ENCODE results near the gene IL1R1. TPM values are rescaled to one million over a fixed set of nuclear protein-coding genes. Genes with fewer than 3 reads are reported as not detected.

Gene IL1R1
- total RNA-seq, 1 donor from 2014 or later, result 79.6 TPM

DNA sequence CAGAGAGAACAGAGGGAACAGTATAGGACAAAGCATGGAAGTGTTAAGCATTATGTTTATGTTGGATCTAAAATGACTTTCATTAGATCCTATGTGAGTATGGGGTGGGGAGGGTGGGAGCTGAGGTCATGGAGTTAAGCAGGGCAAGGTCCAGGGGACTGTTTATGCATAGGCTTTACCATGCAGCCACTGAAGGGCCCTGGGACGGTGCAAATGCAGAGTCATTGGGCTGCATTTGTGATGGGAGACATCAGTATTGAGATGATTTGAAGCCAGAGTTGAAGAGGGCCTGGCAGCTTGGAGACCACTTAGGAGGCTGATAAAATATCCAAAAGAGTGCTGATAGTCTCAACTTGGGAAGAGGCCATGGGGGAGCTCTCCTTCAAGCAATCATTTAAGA is 66.9 kb downstream of the IL1R1 start:
- no peak overlapping the region for H3K27ac ChIP-seq
- H3K4me1 ChIP-seq, result no peaks in the 10 kb centered on the region
- no peaks in the 10 kb centered on the region for H3K9me3 ChIP-seq
- DNase-seq (ENCODE audit: extremely low spot score in 2 of 2), result no peak
- no peaks in the 10 kb centered on the region for H3K27me3 ChIP-seq
- TF ChIP-seq POLR2AphosphoS5 (IDR thresholded peaks at IDR 0.05; ENCODE audit: insufficient read depth in 1 of 2, low read depth in 1 of 2) (no peak), POLR2A (IDR thresholded peaks at IDR 0.05) (no peak)
- TF ChIP-seq, protein P1, sequence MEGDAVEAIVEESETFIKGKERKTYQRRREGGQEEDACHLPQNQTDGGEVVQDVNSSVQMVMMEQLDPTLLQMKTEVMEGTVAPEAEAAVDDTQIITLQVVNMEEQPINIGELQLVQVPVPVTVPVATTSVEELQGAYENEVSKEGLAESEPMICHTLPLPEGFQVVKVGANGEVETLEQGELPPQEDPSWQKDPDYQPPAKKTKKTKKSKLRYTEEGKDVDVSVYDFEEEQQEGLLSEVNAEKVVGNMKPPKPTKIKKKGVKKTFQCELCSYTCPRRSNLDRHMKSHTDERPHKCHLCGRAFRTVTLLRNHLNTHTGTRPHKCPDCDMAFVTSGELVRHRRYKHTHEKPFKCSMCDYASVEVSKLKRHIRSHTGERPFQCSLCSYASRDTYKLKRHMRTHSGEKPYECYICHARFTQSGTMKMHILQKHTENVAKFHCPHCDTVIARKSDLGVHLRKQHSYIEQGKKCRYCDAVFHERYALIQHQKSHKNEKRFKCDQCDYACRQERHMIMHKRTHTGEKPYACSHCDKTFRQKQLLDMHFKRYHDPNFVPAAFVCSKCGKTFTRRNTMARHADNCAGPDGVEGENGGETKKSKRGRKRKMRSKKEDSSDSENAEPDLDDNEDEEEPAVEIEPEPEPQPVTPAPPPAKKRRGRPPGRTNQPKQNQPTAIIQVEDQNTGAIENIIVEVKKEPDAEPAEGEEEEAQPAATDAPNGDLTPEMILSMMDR (IDR thresholded peaks at IDR 0.05), result no peak
- H3K4me3 ChIP-seq, result no peak overlapping the region
- intact Hi-C loops (cut with DNase I), result no loop called here
- H3K36me3 ChIP-seq, result no peaks in the 10 kb centered on the region

DNA sequence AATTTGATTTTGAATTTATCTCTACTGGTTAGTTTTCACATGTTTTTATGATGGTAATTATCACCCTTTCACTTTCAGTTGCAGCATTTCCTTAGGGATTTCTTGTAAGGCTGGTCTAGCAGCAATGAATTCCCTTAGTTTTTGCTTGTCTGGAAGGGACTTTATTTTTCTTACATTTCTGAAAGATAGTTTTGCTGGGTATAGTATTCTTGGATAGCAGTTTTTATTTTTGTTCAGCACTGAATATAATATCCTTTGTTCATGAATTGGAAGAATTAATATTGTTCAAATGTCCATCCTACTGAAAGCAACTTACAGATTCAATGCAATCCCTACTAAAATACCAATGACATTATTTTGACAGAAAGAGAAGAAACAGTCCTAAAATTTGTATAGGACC is 74.5 kb downstream of the IL1R1 start:
- Histone ChIP-seq H3K9me3 (peaks cover 12% of the 10 kb centered on the region), H3K4me1 (no peaks in the 10 kb centered on the region), H3K27me3 (no peaks in the 10 kb centered on the region), H3K4me3 (no peak overlapping the region), H3K27ac (no peak overlapping the region), H3K36me3 (peaks cover 0 to 3% of the 10 kb centered on the region in 2 donors)
- DNase-seq (ENCODE audit: extremely low spot score in 2 of 2), result no peak
- intact Hi-C loops (cut with DNase I), result no loop called here
- TF ChIP-seq POLR2A (IDR thresholded peaks at IDR 0.05) (no peak), POLR2AphosphoS5 (IDR thresholded peaks at IDR 0.05; ENCODE audit: insufficient read depth in 1 of 2, low read depth in 1 of 2) (no peak)
- TF ChIP-seq, protein P1 (IDR thresholded peaks at IDR 0.05), result no peak

DNA sequence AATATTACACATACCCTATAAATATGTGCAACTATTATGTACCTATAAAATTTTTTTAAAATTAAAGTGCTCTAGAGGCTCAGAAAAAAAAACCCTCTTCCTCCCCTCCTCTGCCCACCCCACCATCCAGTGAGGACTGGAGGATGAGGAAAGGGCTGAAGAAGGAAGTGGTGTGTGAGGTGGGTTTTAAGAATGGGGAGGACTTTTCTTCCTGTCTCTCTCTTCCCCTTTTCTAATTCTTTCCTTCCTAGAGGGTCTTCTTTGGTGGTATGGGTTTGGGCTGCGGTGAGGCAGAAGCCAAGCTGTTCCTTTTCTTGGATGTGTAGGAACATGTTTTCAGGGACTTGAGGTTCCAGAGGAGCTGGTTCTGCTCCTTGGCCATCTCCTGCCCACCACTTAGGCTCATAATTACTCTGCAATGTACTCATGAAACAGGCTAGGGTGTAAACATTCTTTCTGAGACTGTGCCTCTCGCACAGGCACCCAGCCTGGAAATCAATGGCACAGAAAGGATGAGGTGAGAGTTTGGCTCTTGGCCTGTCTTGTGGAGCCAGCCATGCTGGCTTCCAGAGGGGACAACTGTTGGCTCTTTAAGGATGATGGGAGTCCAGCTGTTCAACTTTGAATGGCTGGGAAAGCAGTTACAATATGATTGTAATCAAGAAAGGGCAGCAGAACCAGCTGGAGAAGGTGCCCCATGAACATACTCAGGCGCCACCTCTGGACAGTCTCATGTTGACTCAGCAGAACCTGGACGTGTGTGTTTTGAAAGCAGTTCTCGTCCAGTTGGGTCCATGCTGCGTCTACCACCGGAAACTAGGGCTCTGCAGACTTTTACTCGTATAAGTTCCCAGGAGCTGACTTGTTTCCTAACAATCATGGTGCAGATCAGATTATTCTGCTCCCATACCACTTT is 82.5 kb downstream of the IL1R1 start:
- no peak overlapping the region for H3K4me3 ChIP-seq
- intact Hi-C loops (cut with DNase I), result no loop called here
- H3K9me3 ChIP-seq, result no peaks in the 10 kb centered on the region
- H3K27ac ChIP-seq, result peak overlapping the region; percentile 93
- H3K36me3 ChIP-seq, result peaks cover 0 to 1% of the 10 kb centered on the region in 2 donors
- DNase-seq (ENCODE audit: extremely low spot score in 2 of 2), result peak in 1 of 2 donors; percentile 83
- TF ChIP-seq POLR2A (IDR thresholded peaks at IDR 0.05), result no peak
- no peak for TF ChIP-seq POLR2AphosphoS5 (IDR thresholded peaks at IDR 0.05; ENCODE audit: insufficient read depth in 1 of 2, low read depth in 1 of 2)
- no peaks in the 10 kb centered on the region for H3K27me3 ChIP-seq
- peaks cover 33% of the 10 kb centered on the region for H3K4me1 ChIP-seq

DNA sequence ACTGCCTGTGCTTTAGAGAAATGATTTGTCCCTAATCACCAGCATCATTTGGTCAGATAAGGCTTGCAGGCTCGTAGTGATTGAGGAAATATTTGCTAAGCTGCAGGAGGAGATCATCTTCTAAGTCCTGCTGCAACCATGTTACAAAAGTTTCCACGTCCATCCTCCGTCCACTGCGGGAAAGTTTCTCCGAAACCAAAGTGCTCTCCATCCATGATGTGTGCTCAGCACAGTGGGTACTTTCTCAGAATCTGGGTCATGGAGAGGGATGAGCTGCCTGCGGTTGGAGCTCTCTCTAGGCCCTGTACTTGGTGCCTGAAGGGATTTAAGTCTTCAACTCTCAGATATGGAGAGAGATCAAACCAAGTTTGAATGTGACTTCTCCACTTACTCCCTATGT is 83.6 kb downstream of the IL1R1 start:
- Histone ChIP-seq H3K4me1 (peaks cover 33% of the 10 kb centered on the region), H3K27ac (peak overlapping the region; percentile 93), H3K36me3 (no peaks in the 10 kb centered on the region), H3K4me3 (no peak overlapping the region), H3K9me3 (no peaks in the 10 kb centered on the region), H3K27me3 (no peaks in the 10 kb centered on the region)
- TF ChIP-seq, protein P1 (IDR thresholded peaks at IDR 0.05), result no peak
- TF ChIP-seq POLR2AphosphoS5 (IDR thresholded peaks at IDR 0.05; ENCODE audit: insufficient read depth in 1 of 2, low read depth in 1 of 2) (no peak), POLR2A (IDR thresholded peaks at IDR 0.05) (no peak)
- intact Hi-C loops (cut with DNase I), result no loop called here
- no peak for DNase-seq (ENCODE audit: extremely low spot score in 2 of 2)

DNA sequence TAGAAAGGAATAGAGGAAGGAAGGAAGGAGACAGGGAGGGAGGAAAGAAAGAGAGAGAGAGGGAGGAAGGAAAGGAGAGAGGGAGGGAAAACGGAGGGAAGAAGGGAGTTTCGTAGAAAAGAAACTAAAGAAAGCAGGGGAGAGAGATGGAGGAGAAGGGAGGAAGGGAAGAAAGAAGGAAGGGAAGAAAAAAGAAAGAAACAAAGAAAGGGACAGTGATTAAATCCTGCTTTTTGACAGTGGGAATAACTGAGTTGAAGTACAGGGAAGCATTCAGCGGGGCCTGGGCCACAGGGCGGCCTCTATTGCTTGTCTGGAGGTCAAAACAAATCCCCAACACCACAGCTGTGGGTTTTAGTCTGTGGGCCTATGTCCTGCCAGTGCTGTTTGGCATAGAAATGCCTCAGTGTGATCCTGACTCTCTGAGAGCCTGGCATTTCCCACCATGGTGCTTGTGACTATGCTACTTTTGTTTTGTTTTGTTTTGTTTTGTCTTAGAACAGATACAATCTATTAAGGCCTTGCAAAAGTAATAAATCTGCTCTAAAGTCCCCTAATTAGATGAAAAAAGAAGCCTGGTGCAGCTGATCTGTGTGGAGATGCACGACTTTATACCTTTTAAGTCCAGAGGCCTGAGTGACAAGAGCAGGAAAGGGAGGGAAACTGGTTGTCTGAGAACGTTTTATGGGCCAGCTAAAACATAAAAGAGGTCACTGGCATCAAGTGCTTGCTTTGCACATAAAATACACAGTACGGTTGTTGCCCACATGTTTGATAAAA is 84.3 kb downstream of the IL1R1 start:
- peak overlapping the region; percentile 93 for H3K27ac ChIP-seq
- no peaks in the 10 kb centered on the region for H3K36me3 ChIP-seq
- DNase-seq (ENCODE audit: extremely low spot score in 2 of 2), result peak in 1 of 2 donors; percentile 83
- no peaks in the 10 kb centered on the region for H3K9me3 ChIP-seq
- H3K27me3 ChIP-seq, result no peaks in the 10 kb centered on the region
- TF ChIP-seq POLR2AphosphoS5 (IDR thresholded peaks at IDR 0.05; ENCODE audit: insufficient read depth in 1 of 2, low read depth in 1 of 2), result no peak
- TF ChIP-seq, protein P1 (IDR thresholded peaks at IDR 0.05), result no peak
- no peak for TF ChIP-seq POLR2A (IDR thresholded peaks at IDR 0.05)
- intact Hi-C loops (cut with DNase I), result no loop called here
- peaks cover 33% of the 10 kb centered on the region for H3K4me1 ChIP-seq
- peak overlapping the region in 1 of 2 donors; percentile 12 for H3K4me3 ChIP-seq
